Prostate gland (tissue), 2 donors: Measurements from ENCODE around the gene MED8. TPM values are rescaled to one million over a fixed set of nuclear protein-coding genes. Genes with fewer than 3 reads are reported as not detected.
A peak's percentile ranks its signal among the peaks of the same experiment; 100 is the strongest.

Experiments
- DNase-seq: peaks from one replicate; pipeline ENCODE4 v3.0.0-alpha.2; 2019; ENCODE audit warnings: low spot score
- H3K27ac ChIP-seq, 2 donors: fragments of 200-600 bp; sonication (generic); 2 replicates each; pipeline ENCODE4 v1.5.1; 2017 to 2019
- H3K27me3 ChIP-seq: fragments of 200-600 bp; sonication (generic); replicated peaks from 2 replicates; pipeline ENCODE4 v1.5.1; 2019; ENCODE audit not compliant: insufficient read depth
- H3K36me3 ChIP-seq, 2 donors: fragments of 200-600 bp; sonication (generic); 1 replicate in 1 of 2; 2 replicates in 1 of 2; pipeline versions ENCODE4 v1.5.1 to v1.8.1; 2017 to 2019
- H3K4me1 ChIP-seq: fragments of 200-600 bp; sonication (generic); replicated peaks from 2 replicates; pipeline ENCODE4 v1.5.1; 2019
- H3K4me3 ChIP-seq, 2 donors: fragments of 200-600 bp; sonication (generic); 2 replicates each; pipeline ENCODE4 v1.5.1; 2017 to 2019
- H3K9me3 ChIP-seq: fragments of 200-600 bp; sonication (generic); 2 replicates; pipeline ENCODE4 v1.5.1; 2017
- POLR2A ChIP-seq: fragments of 450-650 bp; IDR thresholded peaks from one replicate; pipeline ENCODE4 v1.6.1; 2016; ENCODE audit warnings: antibody characterized with exemption, mild to moderate bottlenecking
- POLR2AphosphoS5 ChIP-seq: sonication (generic); formaldehyde crosslinking; IDR thresholded peaks from one replicate; pipeline ENCODE4 v1.6.1; 2017; ENCODE audit warnings: antibody characterized with exemption
- whole genome bisulfite sequencing: methylation state at CpG from one replicate; pipeline ENCODE4 v1.1.5; 2018; 5-methylcytosine and 5-hydroxymethylcytosine counted together
- intact Hi-C: fragments of 100-400 bp; cut with DNase I; formaldehyde crosslinking; loops from one replicate; pipeline ENCODE4 v1.14.2; 2022
- total RNA-seq, 2 donors: library from RNA; depleted of rRNA; stranded (reverse); fragments of >200 nt; gene quantifications; one replicate each; pipeline ENCODE4 v1.1.0, GENCODE V29; 2016
- TF ChIP-seq, protein P1 (sequence below), 4 experiments: fragments of 200-600 bp in 2 of 4; fragments of 450-650 bp in 2 of 4; sonication (generic) in 2 of 4; IDR thresholded peaks; 1 replicate in 3 of 4; 2 replicates in 1 of 4; pipeline ENCODE4 v1.5.1; 2016 to 2019; ENCODE audit warnings: antibody characterized with exemption in 4 of 4, mild to moderate bottlenecking in 2 of 4, moderate library complexity in 2 of 4

Gene MED8
- total RNA-seq, 2 donors from 2014 or later, result 36.9 to 43.2 TPM

GRCh38 chr1:43365678-43366077, 23.9 kb downstream of the MED8 start:
- no peak for DNase-seq
- H3K36me3 ChIP-seq, result peaks cover 7 to 18% of the 10 kb centered on the region in 2 donors
- 63% methylated on average over 2 of the region's 2 CpGs for WGBS
- no peaks in the 10 kb centered on the region for H3K9me3 ChIP-seq
- no peaks in the 10 kb centered on the region for H3K27me3 ChIP-seq
- H3K27ac ChIP-seq, result peak overlapping the region; percentile 89 to 91
- H3K4me1 ChIP-seq, result peaks cover 22% of the 10 kb centered on the region
- TF ChIP-seq, protein P1, sequence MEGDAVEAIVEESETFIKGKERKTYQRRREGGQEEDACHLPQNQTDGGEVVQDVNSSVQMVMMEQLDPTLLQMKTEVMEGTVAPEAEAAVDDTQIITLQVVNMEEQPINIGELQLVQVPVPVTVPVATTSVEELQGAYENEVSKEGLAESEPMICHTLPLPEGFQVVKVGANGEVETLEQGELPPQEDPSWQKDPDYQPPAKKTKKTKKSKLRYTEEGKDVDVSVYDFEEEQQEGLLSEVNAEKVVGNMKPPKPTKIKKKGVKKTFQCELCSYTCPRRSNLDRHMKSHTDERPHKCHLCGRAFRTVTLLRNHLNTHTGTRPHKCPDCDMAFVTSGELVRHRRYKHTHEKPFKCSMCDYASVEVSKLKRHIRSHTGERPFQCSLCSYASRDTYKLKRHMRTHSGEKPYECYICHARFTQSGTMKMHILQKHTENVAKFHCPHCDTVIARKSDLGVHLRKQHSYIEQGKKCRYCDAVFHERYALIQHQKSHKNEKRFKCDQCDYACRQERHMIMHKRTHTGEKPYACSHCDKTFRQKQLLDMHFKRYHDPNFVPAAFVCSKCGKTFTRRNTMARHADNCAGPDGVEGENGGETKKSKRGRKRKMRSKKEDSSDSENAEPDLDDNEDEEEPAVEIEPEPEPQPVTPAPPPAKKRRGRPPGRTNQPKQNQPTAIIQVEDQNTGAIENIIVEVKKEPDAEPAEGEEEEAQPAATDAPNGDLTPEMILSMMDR (IDR thresholded peaks at IDR 0.05), result no peak
- TF ChIP-seq POLR2A (no peak), POLR2AphosphoS5 (no peak)
- intact Hi-C loops, result loop anchor here (5.0 kb wide), 1 partner anchor 128 kb away; no protein-coding TSS in a partner anchor
- H3K4me3 ChIP-seq, result peak overlapping the region in 1 of 2 donors; percentile 66

DNA sequence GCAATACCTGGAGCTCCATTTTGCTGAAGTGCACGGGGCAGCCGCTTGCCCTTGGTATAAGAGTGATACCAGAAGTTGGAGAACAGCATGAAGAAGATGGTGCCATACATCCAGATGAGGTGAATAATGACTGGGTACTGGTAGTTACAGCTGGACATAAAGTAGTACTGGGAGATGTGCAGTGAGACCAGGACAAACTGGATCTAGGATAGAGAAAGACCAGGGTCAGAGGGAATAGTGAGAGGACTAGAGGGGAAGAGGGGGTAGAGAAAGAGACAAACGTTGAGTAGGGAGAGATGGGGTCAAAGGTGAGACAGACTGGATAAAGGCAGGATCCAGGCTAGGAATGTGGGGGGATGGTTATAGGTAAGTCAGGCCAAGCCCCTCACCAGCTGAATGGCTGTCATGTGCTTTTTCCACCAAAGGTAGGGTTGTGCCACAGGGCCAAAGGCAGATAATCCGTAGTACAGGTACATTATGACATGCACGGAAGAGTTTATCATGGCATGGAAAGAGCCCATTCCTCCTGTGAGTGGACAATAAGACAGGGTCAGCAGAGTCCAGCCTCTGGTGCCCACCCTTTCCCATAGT, 25.6 kb downstream of the MED8 start:
- TF ChIP-seq POLR2A (no peak), POLR2AphosphoS5 (no peak)
- TF ChIP-seq, protein P1 (IDR thresholded peaks at IDR 0.05), result no peak
- DNase-seq, result no peak
- intact Hi-C loops, result no loop called here
- Histone ChIP-seq H3K4me3 (no peak overlapping the region), H3K9me3 (no peaks in the 10 kb centered on the region), H3K27ac (no peak overlapping the region), H3K27me3 (no peaks in the 10 kb centered on the region), H3K4me1 (peaks cover 26% of the 10 kb centered on the region), H3K36me3 (peaks cover 7 to 18% of the 10 kb centered on the region in 2 donors)
- WGBS, result 80% methylated on average over 5 of the region's 5 CpGs

GRCh38 chr1:43363283-43363934, 26.2 kb downstream of the MED8 start:
- Histone ChIP-seq H3K36me3 (peaks cover 7 to 18% of the 10 kb centered on the region in 2 donors), H3K4me3 (no peak overlapping the region), H3K4me1 (peaks cover 22% of the 10 kb centered on the region), H3K9me3 (no peaks in the 10 kb centered on the region), H3K27ac (no peak overlapping the region), H3K27me3 (no peaks in the 10 kb centered on the region)
- intact Hi-C loops, result no loop called here
- DNase-seq, result no peak
- WGBS, result 73% methylated on average over 9 of the region's 9 CpGs
- no peak for TF ChIP-seq POLR2A
- no peak for TF ChIP-seq POLR2AphosphoS5
- TF ChIP-seq, protein P1 (IDR thresholded peaks at IDR 0.05), result no peak

DNA sequence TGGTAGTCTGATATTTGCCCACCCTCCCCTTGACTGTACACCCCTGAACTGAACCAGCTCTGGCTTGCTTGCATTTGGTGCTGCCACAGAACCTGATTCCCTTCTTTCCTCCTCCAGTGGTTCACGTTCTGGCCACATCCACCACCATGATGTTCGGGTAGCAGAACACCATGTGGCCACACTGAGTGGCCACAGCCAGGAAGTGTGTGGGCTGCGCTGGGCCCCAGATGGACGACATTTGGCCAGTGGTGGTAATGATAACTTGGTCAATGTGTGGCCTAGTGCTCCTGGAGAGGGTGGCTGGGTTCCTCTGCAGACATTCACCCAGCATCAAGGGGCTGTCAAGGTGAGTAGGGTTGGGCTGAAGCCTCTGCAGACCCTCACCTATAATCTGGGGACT, 29.0 kb downstream of the MED8 start:
- Histone ChIP-seq H3K27ac (no peak overlapping the region), H3K36me3 (peaks cover 7 to 18% of the 10 kb centered on the region in 2 donors), H3K4me1 (peaks cover 10% of the 10 kb centered on the region), H3K4me3 (no peak overlapping the region), H3K9me3 (no peaks in the 10 kb centered on the region), H3K27me3 (no peaks in the 10 kb centered on the region)
- WGBS, result 83% methylated on average over 4 of the region's 4 CpGs
- no peak for DNase-seq
- TF ChIP-seq POLR2A, result no peak
- no peak for TF ChIP-seq POLR2AphosphoS5
- TF ChIP-seq, protein P1 (IDR thresholded peaks at IDR 0.05), result no peak
- intact Hi-C loops, result no loop called here

GRCh38 chr1:43359696-43360095, 29.9 kb downstream of the MED8 start:
- Histone ChIP-seq H3K9me3 (no peaks in the 10 kb centered on the region), H3K27me3 (no peaks in the 10 kb centered on the region), H3K4me3 (no peak overlapping the region), H3K4me1 (peaks cover 5% of the 10 kb centered on the region), H3K27ac (no peak overlapping the region), H3K36me3 (peaks cover 5 to 14% of the 10 kb centered on the region in 2 donors)
- TF ChIP-seq, protein P1 (IDR thresholded peaks at IDR 0.05), result no peak
- no peak for TF ChIP-seq POLR2A
- no peak for TF ChIP-seq POLR2AphosphoS5
- WGBS, result 43% methylated on average over 11 of the region's 11 CpGs
- DNase-seq, result no peak
- intact Hi-C loops, result no loop called here
